Type B pancreatic cell (in vitro differentiated cells): ENCODE measurements around the gene RTL9. TPM values are rescaled to one million over a fixed set of nuclear protein-coding genes. Genes with fewer than 3 reads are reported as not detected.
"Not testable (repeated sequence)": the region's sequence is repeated elsewhere in the genome, so short reads cannot be mapped to it uniquely, and the experiment has no call there.

Experiments
- DNase-seq: peaks from one replicate; pipeline ENCODE4 v3.0.0; 2021; ENCODE audit warnings: mixed read lengths; ENCODE audit not compliant: unreplicated experiment; ENCODE audit errors: extremely low spot score
- H3K27ac Mint-ChIP-seq: 2 replicates; pipeline ENCODE4 v1.8.0; 2021; ENCODE audit warnings: mild to moderate bottlenecking, mixed read lengths
- H3K27me3 Mint-ChIP-seq: 2 replicates; pipeline ENCODE4 v1.8.0; 2021; ENCODE audit warnings: mixed read lengths
- H3K36me3 Mint-ChIP-seq: 2 replicates; pipeline ENCODE4 v1.8.0; 2021; ENCODE audit warnings: mixed read lengths
- H3K4me1 Mint-ChIP-seq: one replicate; pipeline ENCODE4 v1.8.0; 2021; ENCODE audit warnings: mixed read lengths; ENCODE audit not compliant: unreplicated experiment
- H3K4me3 Mint-ChIP-seq: 2 replicates; pipeline ENCODE4 v1.8.0; 2021; ENCODE audit warnings: mild to moderate bottlenecking, mixed read lengths
- H3K9me3 Mint-ChIP-seq: 2 replicates; pipeline ENCODE4 v1.8.0; 2021; ENCODE audit warnings: mixed read lengths
- CTCF ChIP-seq: fragments of 200-600 bp; sonication (generic); conservative IDR thresholded peaks from 2 replicates; pipeline ENCODE4 v1.5.0; 2021; ENCODE audit warnings: antibody characterized with exemption, mild to moderate bottlenecking
- total RNA-seq: library from RNA; stranded (reverse); gene quantifications from 2 replicates; pipeline ENCODE4 v1.2.1, GENCODE V29; 2021; ENCODE audit warnings: low replicate concordance

RTL9 gene
- total RNA-seq, 1 donor from 2014 or later, result 0.39 TPM

- peaks cover 16% of the 10 kb centered on the region for H3K4me1 Mint-ChIP-seq
- peak overlapping the region; percentile 90 for H3K27ac Mint-ChIP-seq
- H3K4me3 Mint-ChIP-seq, result no peak overlapping the region
- H3K27me3 Mint-ChIP-seq, result no peaks in the 10 kb centered on the region
- no peak for DNase-seq
- no peak for TF ChIP-seq CTCF
- H3K36me3 Mint-ChIP-seq, result peaks cover 3% of the 10 kb centered on the region
- H3K9me3 Mint-ChIP-seq, result peaks cover 9% of the 10 kb centered on the region
Observed at GRCh38 chrX:110402850-110403221, 44.2 kb downstream of the RTL9 start.

- Mint-ChIP-seq H3K9me3 (peaks cover 9% of the 10 kb centered on the region), H3K4me3 (no peak overlapping the region), H3K27me3 (no peaks in the 10 kb centered on the region), H3K36me3 (peaks cover 3% of the 10 kb centered on the region), H3K27ac (no peak overlapping the region), H3K4me1 (peaks cover 16% of the 10 kb centered on the region)
- DNase-seq, result no peak
- TF ChIP-seq CTCF, result no peak
Observed at GRCh38 chrX:110403441-110404238, 45.0 kb downstream of the RTL9 start.

- no peak for DNase-seq
- no peak for TF ChIP-seq CTCF
- Mint-ChIP-seq H3K27me3 (no peaks in the 10 kb centered on the region), H3K4me3 (no peak overlapping the region), H3K4me1 (peaks cover 17% of the 10 kb centered on the region), H3K9me3 (peaks cover 9% of the 10 kb centered on the region), H3K27ac (no peak overlapping the region), H3K36me3 (peaks cover 3% of the 10 kb centered on the region)
Observed at GRCh38 chrX:110404376-110404775, 45.7 kb downstream of the RTL9 start.

- not testable (repeated sequence) for H3K27me3 Mint-ChIP-seq, DNase-seq, H3K36me3 Mint-ChIP-seq, H3K4me3 Mint-ChIP-seq, H3K9me3 Mint-ChIP-seq, H3K27ac Mint-ChIP-seq
- H3K4me1 Mint-ChIP-seq, result peaks cover 22% of the 10 kb centered on the region
Observed at GRCh38 chrX:110406250-110406649, 47.6 kb downstream of the RTL9 start.

GRCh38 chrX:110406822-110407221 is 48.2 kb downstream of the RTL9 start:
- Mint-ChIP-seq H3K27me3 (no peaks in the 10 kb centered on the region), H3K27ac (no peak overlapping the region), H3K4me1 (peaks cover 22% of the 10 kb centered on the region), H3K4me3 (no peak overlapping the region), H3K9me3 (peaks cover 8% of the 10 kb centered on the region), H3K36me3 (peaks cover 3% of the 10 kb centered on the region)
- TF ChIP-seq CTCF, result no peak
- no peak for DNase-seq

- H3K36me3 Mint-ChIP-seq, result no peaks in the 10 kb centered on the region
Observed at GRCh38 chrX:110407910-110408545, 49.4 kb downstream of the RTL9 start.

More at GRCh38 chrX:110407910-110408545, 49.4 kb downstream of the RTL9 start:
- TF ChIP-seq CTCF, result peak; percentile 92
- Mint-ChIP-seq H3K27ac (no peak overlapping the region), H3K27me3 (peaks cover 2% of the 10 kb centered on the region), H3K9me3 (no peaks in the 10 kb centered on the region), H3K4me3 (no peak overlapping the region), H3K4me1 (peaks cover 26% of the 10 kb centered on the region)
- DNase-seq, result peak; percentile 75
